ENCODE results near the gene CPLX1. TPM values are rescaled to one million over a fixed set of nuclear protein-coding genes. Genes with fewer than 3 reads are reported as not detected.
"Not testable (repeated sequence)": the region's sequence is repeated elsewhere in the genome, so short reads cannot be mapped to it uniquely, and the experiment has no call there.

Gene CPLX1
- polyA plus RNA-seq, 1 donor: 0.28 TPM

DNA sequence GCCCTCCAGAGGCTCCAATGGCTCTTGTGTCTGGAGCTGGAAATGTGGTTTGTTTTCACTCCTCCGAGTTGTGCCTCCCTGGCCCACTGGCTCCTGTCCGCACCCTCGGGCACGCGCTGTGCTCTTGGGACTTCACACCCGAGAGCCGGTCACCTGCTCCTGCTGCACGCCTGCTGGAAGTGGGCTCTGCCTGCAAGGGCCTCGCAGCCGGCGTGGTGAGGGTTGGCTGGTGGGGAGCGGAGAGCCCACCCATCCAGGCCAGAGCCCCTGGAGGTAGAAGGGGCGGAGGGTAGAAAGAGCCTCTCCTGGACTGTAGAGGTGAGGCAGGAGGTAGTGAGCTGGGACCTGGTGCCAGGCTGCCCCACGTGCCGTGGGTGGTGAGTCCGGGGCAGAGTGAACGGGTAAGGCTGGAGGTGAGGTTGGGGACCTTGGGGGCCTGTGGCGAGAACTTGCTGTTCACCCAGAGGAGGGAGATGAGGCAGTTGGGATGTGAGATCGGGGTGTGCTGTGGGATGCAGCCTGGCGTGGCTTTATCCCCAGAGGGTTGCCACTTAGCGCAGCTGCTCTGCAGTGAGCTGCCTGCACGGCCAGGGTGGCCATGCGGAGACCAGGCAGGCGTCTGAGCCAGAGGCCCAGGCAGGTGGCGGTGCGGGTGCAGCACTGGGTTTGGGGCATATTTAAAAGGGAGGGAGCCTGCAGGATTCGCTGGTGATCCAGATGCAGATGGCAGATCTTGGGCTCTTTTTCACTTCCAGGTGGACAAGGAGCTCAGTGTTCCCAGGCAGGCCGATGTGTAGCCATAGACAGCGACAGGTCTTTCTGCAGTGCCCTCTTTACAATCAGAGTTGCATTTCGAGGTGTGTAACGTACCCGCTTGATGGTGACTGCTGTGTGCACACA lies 71.5 kb downstream of the CPLX1 start:
- no peak for DNase-seq

DNA sequence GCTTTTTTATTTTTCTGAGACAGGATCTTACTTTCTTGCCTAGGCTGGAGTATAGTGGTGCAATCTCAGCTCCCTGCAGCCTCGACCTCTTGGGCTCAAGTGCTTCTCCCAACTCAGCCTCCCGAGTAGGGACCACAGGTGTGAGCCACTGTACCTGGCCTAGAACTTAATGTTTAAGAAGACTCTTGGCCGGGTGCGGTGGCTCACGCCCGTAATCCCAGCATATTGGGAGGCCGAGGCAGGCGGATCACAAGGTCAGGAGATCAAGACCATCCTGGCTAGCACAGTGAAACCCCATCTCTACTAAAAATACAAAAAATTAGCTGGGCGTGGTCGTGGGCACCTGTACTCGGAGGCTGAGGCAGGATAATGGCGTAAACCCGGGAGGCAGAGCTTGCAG lies 72.7 kb downstream of the CPLX1 start:
- not testable (repeated sequence) for DNase-seq

DNA sequence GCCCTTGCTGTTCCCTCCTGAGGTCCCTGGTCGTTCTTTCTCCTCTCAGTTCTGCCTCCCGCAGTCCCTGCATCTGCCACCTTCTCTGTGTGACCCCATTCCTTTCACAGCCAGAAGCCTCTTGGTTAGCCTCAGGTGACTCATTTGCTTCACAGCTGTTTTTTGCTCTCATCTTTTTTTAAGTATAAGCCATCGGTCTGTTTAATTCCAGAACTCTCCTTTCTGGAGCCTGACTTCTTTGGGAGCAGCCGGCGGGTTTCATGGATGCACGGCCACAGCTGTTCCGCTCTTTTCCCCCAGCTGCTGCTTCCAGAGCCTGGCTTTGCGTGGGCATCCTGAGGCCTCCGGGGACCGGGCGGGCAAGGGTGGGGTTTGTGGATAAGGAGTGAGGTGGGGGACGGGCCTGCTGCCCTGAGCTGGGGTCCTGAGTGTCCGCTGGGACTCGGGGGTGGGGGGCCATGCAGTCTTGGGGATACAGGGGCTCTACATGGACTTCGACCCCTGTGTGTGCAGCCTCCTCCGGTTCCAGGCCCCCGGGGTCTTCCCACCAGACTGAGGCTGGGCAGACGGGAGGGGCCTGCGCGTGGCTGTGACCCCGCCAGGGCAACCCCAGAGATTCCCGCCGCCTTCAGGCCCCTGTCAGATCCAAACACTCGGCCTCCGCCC lies 73.6 kb downstream of the CPLX1 start:
- DNase-seq: no peak

DNA sequence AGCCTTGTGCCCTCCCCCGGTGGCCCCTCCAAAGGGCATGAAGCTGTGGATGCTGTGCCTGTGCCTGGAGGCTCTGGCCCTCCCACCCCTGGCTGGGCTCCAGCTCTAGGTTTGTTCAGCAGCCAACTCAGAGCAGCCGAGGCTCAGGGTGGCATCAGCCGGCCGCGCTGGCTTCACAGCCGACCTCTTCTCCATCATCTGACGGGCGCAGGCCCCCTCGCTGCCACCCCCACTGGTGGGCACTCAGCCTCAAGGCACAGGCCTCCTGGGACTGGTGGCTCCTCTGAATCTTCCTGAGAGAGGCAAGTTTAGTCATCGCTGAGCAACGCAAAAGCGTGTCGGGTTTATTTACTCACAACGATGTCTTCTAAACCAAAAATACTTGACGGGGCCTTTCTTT lies 74.3 kb downstream of the CPLX1 start:
- no peak for DNase-seq

DNA sequence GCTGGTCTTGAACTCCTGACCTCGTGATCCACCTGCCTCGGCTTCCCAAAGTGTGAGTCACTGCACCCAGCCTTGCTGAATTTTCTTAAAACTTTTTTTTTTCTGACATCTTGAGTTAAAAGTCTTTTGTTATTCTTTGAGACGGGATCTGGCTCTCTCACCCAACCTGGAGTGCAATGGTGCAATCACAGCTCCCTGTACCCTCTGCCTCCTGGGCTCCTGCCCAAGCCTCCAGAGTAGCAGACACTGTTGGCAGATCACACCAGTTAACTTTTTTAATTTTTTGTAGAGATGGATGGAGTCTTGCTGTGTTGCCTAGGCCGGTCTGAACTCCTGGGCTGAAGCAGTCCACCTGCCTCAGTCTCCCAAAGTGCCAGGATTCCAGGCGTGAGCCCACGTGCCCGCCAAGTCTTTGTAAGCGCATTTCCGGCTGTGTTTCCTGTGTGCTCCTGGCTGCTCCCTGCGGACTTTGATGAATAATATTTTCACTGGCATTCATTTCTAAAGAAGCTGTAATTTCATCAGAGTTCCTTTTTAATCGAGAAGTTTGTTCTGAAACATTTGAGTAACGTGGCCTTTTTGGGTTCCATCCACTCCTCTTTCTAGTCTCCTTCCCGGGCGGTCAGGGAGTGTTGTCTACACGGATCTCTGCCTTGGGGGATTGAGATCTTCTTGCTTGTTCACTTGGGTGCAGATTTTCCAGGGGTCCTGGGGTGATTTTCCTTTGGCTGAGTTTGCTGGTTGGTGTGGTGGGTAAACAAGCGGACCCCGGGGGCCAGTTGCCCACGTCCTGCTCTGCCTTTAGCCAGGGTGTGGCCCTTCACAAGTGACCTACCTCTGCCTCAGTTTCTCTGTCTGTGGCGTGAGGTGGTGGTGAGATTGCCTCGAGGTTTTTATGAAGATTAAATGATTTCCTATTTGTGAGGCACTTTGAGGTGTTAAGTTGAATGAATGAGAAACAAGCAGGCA lies 75.9 kb downstream of the CPLX1 start:
- DNase-seq: no peak

DNA sequence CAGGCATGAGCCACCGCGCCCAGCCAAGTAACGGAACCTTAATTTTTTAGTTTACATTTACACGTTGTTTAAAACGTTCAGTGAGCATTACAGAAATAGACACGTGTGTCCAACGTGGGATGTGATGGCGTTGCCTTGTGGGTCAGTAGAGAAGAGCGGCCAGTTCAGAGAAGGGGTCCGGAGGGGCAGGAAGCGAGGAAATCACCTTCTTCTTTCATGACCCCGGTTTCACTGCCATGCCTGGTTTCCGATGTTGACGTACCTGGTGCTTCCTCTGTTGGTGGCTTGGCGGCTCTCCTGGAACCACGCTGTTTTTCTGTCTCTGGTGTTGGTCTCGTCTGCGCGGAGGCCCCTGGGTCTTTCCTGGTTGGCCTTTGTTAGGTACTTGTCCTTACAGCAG lies 77.5 kb downstream of the CPLX1 start:
- no peak for DNase-seq

DNA sequence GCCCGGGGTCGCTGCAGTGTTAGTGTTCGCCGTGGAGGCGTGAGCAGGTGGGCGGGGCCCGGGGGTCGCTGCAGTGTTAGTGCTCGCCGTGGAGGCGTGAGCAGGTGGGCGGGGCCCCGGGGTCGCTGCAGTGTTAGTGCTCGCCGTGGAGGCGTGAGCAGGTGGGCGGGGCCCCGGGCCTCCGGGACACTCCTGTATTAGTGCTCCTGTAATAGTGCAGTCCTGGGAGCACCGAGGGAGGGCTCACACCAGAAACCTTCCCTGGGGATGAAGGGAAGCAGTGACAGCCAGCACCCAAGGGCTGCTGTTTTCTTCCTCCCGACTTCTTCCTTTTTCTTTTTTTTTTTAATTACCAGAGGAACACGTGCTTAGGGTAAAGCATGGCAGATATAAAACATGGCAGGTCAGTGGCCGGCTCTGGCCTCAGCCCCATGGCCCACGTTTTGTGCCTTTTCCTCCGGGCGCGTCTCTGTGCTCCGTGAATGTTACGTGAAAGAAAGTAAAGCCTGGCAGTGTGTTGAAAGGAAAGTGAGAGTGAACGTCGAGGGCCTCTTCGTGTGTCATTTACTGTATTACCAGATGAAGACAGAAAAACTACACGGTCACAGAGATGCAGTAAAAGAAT lies 78.3 kb downstream of the CPLX1 start:
- DNase-seq: no peak

DNA sequence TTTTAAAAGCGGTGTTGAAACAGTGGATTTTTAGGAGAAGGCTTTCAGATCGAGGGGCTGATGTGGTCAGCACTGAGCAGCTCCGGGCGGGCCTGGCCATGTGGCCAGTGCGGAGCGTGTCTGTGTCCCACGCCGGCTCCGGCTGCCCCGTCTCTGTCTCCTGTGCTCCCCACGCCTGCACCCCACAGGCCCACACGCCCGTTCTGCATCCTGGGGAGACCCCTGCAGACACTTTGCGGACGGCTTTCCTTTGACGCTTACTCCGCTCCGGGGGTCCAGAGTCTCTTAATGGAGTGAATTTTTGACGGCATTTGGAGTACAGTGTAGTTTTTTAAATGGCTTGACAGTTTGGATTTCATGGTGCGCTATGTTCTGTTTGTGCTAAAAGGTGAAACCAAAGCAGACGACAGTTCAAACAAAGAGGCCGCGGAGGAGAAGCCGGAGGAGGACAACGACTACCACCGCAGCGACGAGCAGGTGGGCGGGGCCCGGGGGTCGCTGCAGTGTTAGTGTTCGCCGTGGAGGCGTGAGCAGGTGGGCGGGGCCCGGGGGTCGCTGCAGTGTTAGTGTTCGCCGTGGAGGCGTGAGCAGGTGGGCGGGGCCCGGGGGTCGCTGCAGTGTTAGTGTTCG lies 81.6 kb downstream of the CPLX1 start:
- DNase-seq: no peak

DNA sequence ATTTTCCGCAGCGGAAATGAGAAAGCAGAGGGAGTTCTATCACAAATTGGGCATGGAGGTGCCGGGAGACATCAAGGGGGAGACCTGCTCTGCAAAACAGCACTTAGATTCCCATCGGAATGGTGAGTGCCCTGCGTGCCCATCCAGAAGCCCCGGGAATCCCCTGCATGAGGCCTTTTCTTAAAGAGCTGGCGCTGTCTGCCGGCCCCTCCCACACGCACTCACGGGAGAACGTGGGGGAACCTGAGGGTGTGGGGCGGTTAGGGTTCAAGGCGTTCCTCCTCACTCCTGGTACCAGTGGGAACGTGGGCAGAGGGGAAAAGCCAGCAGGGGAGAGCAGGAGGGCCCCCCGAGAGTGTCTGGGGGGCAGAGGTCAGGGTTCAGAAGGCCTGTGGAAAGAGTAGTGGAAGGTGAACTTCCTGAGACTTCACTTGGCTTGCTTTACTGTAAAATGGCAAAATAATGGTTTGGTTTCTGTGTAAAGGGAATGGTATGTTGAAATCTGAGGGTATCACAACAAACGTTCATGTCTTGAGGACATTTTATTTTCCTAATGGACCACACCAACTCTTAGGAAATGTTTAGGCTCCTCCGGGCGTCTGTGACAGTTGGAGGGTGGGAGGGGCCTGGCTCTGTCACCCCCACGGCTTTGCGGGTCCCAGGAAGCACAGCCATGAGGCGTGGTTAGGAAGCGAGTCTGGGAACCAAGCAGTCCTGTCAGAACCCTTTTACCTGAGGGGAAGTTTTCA lies 82.3 kb downstream of the CPLX1 start:
- DNase-seq: no peak

DNA sequence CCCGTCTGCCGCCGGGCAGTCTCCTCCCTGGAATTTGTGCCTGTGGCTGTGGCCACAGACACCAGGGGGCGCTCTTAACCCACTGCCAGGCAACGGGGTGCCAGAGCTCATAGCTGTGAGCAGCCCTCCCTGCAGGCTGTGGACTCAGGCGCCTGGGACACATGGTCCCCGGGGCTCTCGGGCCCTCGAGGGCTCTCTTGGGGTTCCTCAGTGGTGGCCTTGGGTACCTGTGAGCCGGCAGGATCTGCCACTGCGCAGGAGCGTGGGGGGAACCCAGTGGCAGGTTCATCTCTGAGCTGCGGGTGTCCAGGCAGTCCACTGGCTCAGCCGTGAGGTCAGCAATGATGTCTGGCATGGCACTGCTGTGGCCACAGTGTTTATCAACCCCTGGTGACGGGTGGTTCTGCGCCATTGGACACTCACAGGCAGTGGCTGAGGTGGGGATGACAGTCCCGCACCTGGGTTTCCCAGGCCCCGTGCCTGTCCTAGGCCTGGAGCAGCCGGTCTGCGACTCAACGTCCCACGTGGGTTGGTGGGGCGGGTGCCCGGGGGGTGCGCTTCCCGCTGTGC lies 83.1 kb downstream of the CPLX1 start:
- DNase-seq: no peak

DNA sequence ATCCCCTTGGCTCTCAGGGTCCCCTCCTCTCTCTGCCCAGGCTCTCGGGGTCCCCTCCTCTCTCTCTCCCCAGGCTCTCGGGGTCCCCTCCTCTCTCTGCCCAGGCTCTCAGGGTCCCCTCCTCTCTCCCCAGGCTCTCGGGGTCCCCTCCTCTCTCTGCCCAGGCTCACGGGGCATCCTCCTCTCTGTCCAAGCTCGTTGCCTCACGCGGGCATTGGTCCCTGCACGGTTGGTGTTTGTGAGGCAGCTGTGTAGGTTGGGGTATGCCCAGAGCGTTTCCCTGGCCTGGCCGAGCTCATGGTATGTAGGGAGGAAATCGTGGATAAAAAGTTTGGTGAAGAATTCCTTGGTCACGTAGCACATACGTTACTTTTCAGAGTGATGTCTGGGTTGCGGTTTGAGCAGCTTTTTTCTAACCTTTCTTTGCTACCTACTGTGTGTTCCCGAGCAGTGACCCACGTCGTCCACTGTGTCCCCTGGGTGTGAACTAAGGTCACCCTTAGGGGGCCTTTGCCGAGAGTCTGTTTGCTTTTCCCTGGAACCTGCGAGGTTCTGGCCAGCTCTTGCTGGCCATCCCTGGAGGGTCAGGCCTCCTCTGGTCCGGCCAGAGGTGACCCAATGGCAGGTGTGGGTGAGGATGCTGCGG lies 83.7 kb downstream of the CPLX1 start:
- DNase-seq: no peak

DNA sequence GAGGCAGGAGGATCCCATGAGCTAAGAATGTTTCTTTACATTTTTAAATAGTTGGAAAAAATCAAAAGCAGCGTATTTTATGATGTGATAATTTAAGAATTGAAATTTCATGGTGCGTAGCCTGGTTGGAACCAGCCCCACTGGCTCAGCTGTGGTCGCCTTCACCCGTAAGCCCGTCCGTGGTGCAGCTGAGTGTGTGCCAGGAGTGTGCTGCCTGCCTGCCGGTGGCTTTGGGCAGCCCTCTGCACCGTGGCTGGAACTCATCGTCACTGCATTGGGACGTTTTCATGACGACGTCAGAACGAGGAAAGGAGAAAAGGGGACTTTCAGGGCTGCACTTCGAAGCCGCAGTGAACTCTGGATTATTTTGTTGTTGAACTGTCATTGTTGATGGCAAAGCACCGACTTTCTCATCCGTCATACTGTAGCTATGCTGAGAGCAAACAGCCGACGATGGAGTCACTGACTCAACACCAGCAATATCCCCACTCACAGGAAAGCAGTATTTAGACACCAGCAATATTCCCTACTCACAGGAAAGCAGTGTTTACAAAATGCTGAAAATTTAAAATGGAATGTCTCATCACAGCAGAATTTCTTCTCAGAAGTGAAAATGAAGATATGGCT lies 85.2 kb downstream of the CPLX1 start:
- DNase-seq: no peak

DNA sequence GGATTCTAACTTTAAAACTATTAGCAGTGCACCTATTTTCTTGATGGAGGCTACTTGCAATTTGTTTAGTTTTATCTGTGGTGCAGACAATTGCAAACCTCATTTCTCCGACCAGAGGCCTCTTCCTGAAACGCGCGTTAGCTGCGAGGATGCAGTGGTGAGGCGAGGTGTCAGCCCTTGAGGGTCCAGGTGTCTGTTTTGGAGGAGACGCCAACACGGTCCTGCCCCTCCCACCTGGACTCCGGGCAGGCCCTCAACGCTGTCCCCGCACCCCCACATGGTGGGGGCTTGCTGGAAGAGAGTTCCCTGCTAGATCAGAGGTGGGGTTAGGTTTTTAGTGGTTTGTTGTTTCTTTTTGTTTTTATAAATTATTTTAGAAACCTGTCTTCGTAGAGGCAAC lies 85.9 kb downstream of the CPLX1 start:
- no peak for DNase-seq

DNA sequence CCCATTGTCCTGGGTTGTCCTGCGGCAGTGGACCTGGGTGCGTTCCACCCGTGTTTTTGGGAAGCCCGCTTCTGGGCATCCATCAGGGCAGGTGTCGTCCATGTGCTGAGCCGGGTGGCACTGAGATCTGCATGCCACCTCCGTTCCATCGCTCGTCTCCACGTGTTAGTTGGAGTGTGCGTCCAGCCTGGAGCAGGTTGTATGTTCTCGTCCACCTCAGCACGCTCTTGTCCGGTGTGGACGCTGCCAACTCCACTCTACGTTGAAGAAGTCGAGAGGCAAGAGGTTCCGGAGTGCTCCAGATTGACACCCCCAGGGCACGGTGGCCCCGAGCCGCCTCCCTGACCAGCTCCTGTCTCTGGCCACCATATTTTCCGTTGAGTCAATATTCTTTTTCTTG lies 86.4 kb downstream of the CPLX1 start:
- no peak for DNase-seq

DNA sequence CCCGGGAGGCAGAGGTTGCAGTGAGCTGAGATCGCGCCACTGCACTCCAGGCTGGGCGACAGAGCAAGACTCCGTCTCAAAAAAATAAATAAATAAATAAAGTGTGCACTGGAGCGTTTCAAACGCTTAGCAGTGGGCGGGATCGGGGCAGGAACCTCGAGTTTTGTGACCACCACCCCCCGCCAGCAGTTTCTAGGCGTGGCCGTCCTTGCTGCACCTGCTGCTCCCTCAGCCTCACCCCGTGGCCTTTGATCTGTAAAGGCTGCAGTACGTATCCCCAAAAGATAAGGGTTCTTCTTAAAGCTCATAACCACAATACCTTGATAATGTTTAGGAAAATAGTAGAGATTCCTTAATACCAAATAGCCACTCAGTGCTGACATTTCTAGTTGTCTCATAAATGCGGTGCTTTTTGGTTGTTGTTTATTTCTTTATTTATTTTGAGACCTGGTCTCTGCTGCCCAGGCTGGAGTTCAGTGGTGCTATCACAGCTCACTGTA lies 87.1 kb downstream of the CPLX1 start:
- no peak for DNase-seq

DNA sequence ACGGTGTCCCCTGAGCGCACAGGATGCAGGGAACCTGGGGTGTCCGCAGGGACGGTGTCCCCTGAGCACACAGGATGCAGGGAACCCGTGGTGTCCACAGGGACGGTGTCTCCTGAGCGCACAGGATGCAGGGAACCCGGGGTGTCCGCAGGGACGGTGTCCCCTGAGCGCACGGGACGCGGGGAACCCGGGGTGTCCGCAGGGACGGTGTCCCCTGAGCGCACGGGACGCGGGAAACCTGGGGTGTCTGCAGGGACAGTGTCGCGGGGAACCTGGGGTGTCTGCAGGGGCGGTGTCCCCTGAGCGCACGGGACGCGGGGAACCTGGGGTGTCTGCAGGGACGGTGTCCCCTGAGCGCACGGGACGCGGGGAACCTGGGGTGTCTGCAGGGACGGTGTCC lies 89.4 kb downstream of the CPLX1 start:
- not testable (repeated sequence) for DNase-seq

DNA sequence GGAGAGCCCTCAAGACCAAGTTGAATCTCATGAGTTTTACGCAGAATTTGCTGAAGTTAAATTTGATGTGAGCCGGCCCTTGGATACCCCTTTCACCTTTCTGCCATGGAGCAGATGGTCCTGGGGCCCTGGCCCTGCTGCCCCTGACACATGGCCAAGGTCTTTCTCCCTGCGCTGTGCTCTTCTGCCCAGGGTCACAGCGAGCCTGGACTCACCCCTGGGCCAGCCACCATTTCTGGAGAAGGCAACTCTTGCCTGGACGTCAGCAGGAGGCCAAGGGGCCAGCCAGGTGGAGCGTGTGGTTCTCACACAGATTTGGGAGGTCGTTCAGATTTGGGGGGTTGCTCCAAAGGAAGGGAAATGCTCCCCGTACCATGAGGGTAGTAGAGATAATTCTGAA lies 90.3 kb downstream of the CPLX1 start:
- DNase-seq: no peak
